Coronary artery (tissue), 2 donors: ENCODE data around the gene KRTAP20-3.

Source experiments
- DNase-seq: peaks from one replicate; pipeline ENCODE4 v3.0.0-alpha.2; 2017; ENCODE audit warnings: low spot score
- H3K27ac ChIP-seq, 2 donors: fragments of 200-600 bp; sonication (generic); one replicate each; pipeline ENCODE4 v1.5.1; 2016 to 2019
- H3K4me3 ChIP-seq: fragments of 200-600 bp; sonication (generic); 2 replicates; pipeline ENCODE4 v1.5.1; 2016; ENCODE audit warnings: mild to moderate bottlenecking, moderate library complexity
- CTCF ChIP-seq: fragments of 200-600 bp; sonication (generic); IDR thresholded peaks from one replicate; pipeline ENCODE4 v1.5.1; 2019; ENCODE audit warnings: antibody characterized with exemption

KRTAP20-3 gene

DNA sequence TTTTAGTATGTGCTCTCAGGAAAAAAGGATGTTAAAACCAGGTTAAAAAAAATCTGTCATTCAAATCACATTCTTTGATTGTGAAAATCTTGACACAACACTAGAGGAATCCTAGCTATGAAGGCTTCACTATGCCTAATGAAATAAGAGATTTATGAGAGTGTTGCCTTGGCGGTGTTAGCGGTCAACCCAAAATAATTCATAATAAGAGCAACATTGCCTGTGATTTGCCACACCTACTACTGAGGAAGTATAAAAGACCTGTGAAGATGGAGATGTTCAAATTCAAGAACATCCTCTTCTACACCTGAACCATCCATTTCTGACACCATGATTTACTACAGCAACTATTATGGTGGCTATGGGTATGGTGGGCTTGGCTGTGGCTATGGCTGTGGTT lies 26.5 kb upstream of the KRTAP20-3 start, which contains the start of gene KRTAP20-1:
Gene KRTAP20-1, plus strand, starts transcription at position 301 of the 400 bp plus-strand sequence. Its CDS starts 30 bp downstream, at position 331.
- H3K27ac ChIP-seq = no peak within 1 kb of the TSS
- DNase-seq = no peak
- H3K4me3 ChIP-seq = no peak within 1 kb of the TSS
- TF ChIP-seq CTCF = no peak

GRCh38 chr21:30620080-30620479 lies 22.6 kb upstream of the KRTAP20-3 start:
- no peak for TF ChIP-seq CTCF
- no peak overlapping the region for H3K27ac ChIP-seq
- H3K4me3 ChIP-seq = no peak overlapping the region
- no peak for DNase-seq

GRCh38 chr21:30620522-30620921 lies 22.1 kb upstream of the KRTAP20-3 start, which contains the start of gene KRTAP20-4:
Gene KRTAP20-4 (plus strand): TSS chr21:30620627.
- no peak for DNase-seq
- H3K4me3 ChIP-seq = no peak within 1 kb of the TSS
- no peak for TF ChIP-seq CTCF
- H3K27ac ChIP-seq = no peak within 1 kb of the TSS

- no peak for DNase-seq
- Histone ChIP-seq H3K27ac (no peak overlapping the region), H3K4me3 (no peak overlapping the region)
- no peak for TF ChIP-seq CTCF
These were observed 19.3 kb upstream of the KRTAP20-3 start for GRCh38 chr21:30623362-30623761.

- TF ChIP-seq CTCF = no peak
- DNase-seq = no peak
These were observed 17.1 kb upstream of the KRTAP20-3 start for GRCh38 chr21:30625449-30626165.

DNA sequence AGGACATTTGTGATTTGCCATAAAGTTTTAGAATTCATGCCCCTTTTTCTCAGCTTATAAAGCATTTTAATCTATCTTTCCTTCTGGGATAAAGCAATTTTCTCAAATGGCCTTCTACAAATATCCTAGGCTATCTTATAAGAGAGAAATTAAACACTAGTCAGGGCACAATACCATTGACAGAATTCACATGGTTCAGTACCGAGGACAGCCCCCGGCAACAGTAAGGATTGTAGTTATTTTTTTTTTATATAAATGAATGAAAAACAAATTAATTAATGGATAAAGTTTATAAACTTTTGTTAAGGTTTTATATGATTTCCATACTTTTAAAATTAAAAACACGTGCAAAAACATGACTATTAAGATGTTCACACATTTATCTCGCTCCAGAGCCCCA lies 14.6 kb upstream of the KRTAP20-3 start:
- TF ChIP-seq CTCF = no peak
- no peak for DNase-seq
- Histone ChIP-seq H3K4me3 (no peak overlapping the region), H3K27ac (no peak overlapping the region)

More at GRCh38 chr21:30625449-30626165, 17.1 kb upstream of the KRTAP20-3 start:
- Histone ChIP-seq H3K4me3 (no peak overlapping the region), H3K27ac (no peak overlapping the region)

GRCh38 chr21:30629200-30629599 lies 13.5 kb upstream of the KRTAP20-3 start:
- DNase-seq = no peak
- Histone ChIP-seq H3K27ac (no peak overlapping the region), H3K4me3 (no peak overlapping the region)
- no peak for TF ChIP-seq CTCF
